ENCODE results near the gene VDAC1.

GRCh38 chr5:133928587-133929393 is 76.0 kb downstream of the VDAC1 start:
- TF ChIP-seq CTCF (IDR thresholded peaks at IDR 0.05) (no peak), POLR2A (IDR thresholded peaks at IDR 0.05) (no peak)
